AG04450 (cell line): ENCODE data around the gene LSM10. TPM values are rescaled to one million over a fixed set of nuclear protein-coding genes. Genes with fewer than 3 reads are reported as not detected.

ENCODE experiments used
- CTCF ChIA-PET: fragments of 300-600, 350-600 bp; formaldehyde crosslinking; extraction: SDS; loops from one replicate; lab custom pipeline; 2022; ENCODE audit warnings: antibody characterized with exemption, inconsistent platforms; lab: Charles Lee
- POLR2A ChIA-PET: fragments of 350-600 bp; formaldehyde crosslinking; extraction: SDS; loops from one replicate; lab custom pipeline; 2021; ENCODE audit warnings: antibody characterized with exemption, inconsistent platforms; lab: Yijun Ruan, JAX
- DNase-seq: peaks from one replicate; pipeline ENCODE4 v3.0.0-alpha.2; 2011; ENCODE audit warnings: low read depth, low spot score
- H3K27ac ChIP-seq: one replicate; pipeline ENCODE4 v1.5.1; 2012; ENCODE audit warnings: low read depth, low read length, control low read depth
- H3K27me3 ChIP-seq: one replicate; pipeline ENCODE4 v1.6.0; 2012; ENCODE audit warnings: low read length; ENCODE audit not compliant: control insufficient read depth, insufficient read depth
- H3K4me3 ChIP-seq: 2 replicates; pipeline ENCODE4 v1.5.1; 2011; ENCODE audit warnings: mild to moderate bottlenecking, low read depth, low read length, control low read depth
- H3K9me3 ChIP-seq: 2 replicates; pipeline ENCODE4 v1.5.1; 2012; ENCODE audit warnings: low read length; ENCODE audit not compliant: control insufficient read depth, insufficient read depth
- CTCF ChIP-seq: IDR thresholded peaks from 2 replicates; pipeline ENCODE4 v1.5.1; 2011; ENCODE audit warnings: low read depth, low read length, control low read depth, inconsistent platforms
- polyA plus RNA-seq: library from polyadenylated mRNA; depleted of rRNA; stranded (reverse); fragments of >200 nt; gene quantifications from 2 replicates; pipeline ENCODE4 v1.2.3, GENCODE V29; 2011

Gene LSM10
- polyA plus RNA-seq, 1 experiment: 50.8 TPM

GRCh38 chr1:36354486-36354885 lies 43.2 kb downstream of the LSM10 start:
- ChIA-PET POLR2A (no interaction called here), CTCF (interaction anchor here (0.7 to 6.4 kb wide), 3 partner anchors 12 to 69 kb away, joined by 3 to 53 read pairs (median 4); no protein-coding TSS in a partner anchor)
- Histone ChIP-seq H3K9me3 (no peaks in the 10 kb centered on the region), H3K27me3 (no peaks in the 10 kb centered on the region), H3K4me3 (no peak overlapping the region), H3K27ac (no peak overlapping the region)
- no peak for TF ChIP-seq CTCF
- no peak for DNase-seq

DNA sequence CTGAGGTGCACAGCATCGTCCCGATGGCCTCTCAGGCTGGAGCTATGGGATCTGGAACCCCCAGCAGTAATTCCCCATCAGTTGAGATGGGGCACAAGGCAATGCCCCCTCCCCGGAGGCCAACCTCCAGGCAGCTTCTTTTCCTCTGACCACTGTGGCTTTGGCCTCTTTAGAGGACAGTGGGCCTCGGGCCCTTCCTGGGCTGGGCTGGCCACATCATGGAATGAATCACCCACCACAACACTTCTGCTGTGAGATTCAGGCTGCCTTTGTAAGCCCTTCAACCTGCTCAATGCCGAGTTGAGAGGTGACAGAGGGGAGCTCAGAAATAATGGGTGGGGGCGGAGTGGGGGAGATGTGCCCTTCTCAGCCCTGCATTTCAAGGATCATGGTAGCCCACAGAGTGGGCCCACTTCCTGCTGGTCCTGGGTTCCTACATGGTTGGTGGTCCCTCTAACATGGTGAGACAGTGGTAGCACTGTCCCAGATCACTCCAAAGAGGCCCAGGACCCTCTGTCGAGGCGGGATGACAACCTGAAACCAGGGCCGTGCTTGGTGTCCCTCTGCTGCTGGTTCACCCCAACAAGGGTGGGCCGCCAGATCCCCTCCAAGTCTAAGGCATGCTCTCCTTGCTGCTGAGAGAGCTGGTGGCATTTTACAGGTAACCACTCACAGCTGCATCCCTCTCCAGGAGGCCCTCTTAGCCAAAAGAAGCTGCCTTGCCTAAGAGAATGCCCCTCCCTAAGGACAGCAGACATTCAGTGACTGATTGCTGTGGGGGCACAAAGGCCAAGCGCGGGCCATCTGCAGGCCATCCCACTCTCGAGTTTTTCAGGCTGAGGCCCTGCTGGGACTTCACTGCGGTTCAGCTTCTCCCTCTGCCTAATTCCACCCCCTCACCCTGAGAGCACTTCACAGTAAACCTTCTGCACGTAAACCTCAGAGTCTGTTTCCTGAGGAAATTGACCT lies 44.5 kb downstream of the LSM10 start:
- H3K9me3 ChIP-seq: no peaks in the 10 kb centered on the region
- POLR2A ChIA-PET: interaction anchor here (0.7 to 3.9 kb wide), 3 partner anchors 10 to 43 kb away, joined by 3 to 21 read pairs (median 5); partner anchors contain the start of gene STK40
- CTCF ChIA-PET: interaction anchor here (1.2 to 6.4 kb wide), 2 partner anchors 8 to 15 kb away, joined by 4 to 53 read pairs; no protein-coding TSS in a partner anchor
- H3K4me3 ChIP-seq: no peak overlapping the region
- peak overlapping the region; percentile 98 for H3K27ac ChIP-seq
- DNase-seq: no peak
- H3K27me3 ChIP-seq: no peaks in the 10 kb centered on the region
- 0 out of 2 replicates have a peak, but pooled peaks have one; percentile 12 for TF ChIP-seq CTCF

- H3K4me3 ChIP-seq: no peak overlapping the region
- CTCF ChIA-PET: interaction anchor here (1.2 to 6.4 kb wide), 2 partner anchors 9 to 15 kb away, joined by 4 to 53 read pairs; no protein-coding TSS in a partner anchor
- no peak for DNase-seq
- POLR2A ChIA-PET: interaction anchor here (0.7 to 3.9 kb wide), 8 partner anchors 9 to 67 kb away, joined by 3 to 21 read pairs (median 5); partner anchors contain the start of genes EVA1B and STK40
- TF ChIP-seq CTCF: no peak; the same call in 1 of the 2 replicates
- no peaks in the 10 kb centered on the region for H3K9me3 ChIP-seq
- peak overlapping the region; percentile 98 for H3K27ac ChIP-seq
- no peaks in the 10 kb centered on the region for H3K27me3 ChIP-seq
Observed at GRCh38 chr1:36352125-36352909, 45.4 kb downstream of the LSM10 start.

- H3K9me3 ChIP-seq: no peaks in the 10 kb centered on the region
- 0 out of 2 replicates have a peak overlapping the region, but pooled peaks have one; percentile 10 for H3K4me3 ChIP-seq
- H3K27me3 ChIP-seq: no peaks in the 10 kb centered on the region
- no peak for DNase-seq
- POLR2A ChIA-PET: interaction anchor here (0.7 to 3.9 kb wide), 9 partner anchors 9 to 68 kb away, joined by 3 to 21 read pairs (median 4); partner anchors contain the start of genes EVA1B and STK40
- peak; percentile 30 for TF ChIP-seq CTCF
- CTCF ChIA-PET: interaction anchor here (0.8 to 6.4 kb wide), 5 partner anchors 9 to 28 kb away, joined by 3 to 53 read pairs (median 4); partner anchors contain the start of gene EVA1B
- H3K27ac ChIP-seq: peak overlapping the region; percentile 98
Observed at GRCh38 chr1:36351227-36351977, 46.3 kb downstream of the LSM10 start.
